Stimulated activated CD4-positive, alpha-beta T cell treated with anti-CD3 and anti-CD28 coated beads, Interleukin-4, amount 100 ng/mL, for 4 hours (primary cell): ENCODE results near the gene ALOX5.

Experiments used
- DNase-seq, 2 experiments: peaks; one replicate each; pipeline ENCODE4 v3.0.0-alpha.2; 2020

ALOX5 gene

DNA sequence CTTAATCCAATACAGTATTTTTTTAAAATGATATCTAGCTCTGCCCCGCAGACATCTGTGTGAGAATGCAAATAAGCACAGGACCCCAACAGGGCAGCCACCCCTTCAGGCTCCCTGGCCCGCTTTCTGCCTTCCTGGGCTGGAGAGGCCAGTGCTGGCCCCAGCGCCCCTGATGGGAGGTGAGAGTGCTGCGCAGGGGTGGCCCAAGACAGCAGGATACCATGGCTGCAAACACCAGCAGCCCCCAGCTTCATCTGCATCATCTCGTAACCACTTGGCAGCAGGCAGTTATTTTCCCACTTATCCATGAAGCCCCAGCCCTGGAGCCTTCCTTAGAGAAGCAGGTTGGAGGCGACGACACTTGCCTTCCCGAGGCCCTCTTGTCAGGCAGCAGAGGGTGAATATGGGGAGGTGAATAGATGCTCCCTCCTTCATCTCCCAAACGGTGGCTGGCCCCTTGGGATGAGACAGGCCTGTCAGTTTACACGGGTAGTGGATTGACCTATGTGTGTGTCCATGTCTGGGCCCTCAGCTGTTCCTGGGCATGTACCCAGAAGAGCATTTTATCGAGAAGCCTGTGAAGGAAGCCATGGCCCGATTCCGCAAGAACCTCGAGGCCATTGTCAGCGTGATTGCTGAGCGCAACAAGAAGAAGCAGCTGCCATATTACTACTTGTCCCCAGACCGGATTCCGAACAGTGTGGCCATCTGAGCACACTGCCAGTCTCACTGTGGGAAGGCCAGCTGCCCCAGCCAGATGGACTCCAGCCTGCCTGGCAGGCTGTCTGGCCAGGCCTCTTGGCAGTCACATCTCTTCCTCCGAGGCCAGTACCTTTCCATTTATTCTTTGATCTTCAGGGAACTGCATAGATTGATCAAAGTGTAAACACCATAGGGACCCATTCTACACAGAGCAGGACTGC lies 71.2 kb downstream of the ALOX5 start:
- no peak for DNase-seq

DNA sequence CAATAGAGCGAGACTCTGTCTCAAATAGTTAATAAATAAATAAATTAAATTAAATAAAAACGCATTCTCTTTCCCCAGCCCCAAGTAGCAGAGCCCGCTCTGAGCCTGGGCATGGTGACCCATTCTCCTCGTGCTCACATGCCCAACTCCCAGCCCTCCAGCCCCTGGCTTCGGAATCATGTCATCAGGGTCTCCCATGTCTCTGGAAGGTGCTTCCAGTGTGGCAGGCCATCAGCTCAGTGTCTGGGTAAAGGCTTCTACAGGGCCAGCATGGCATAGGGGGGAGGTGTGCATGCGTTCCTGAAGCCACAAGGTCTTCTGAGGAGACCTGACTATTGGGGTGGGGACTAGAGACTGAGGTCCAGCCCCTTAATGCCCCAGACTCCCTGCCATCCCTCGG lies 72.8 kb downstream of the ALOX5 start:
- DNase-seq = no peak

DNA sequence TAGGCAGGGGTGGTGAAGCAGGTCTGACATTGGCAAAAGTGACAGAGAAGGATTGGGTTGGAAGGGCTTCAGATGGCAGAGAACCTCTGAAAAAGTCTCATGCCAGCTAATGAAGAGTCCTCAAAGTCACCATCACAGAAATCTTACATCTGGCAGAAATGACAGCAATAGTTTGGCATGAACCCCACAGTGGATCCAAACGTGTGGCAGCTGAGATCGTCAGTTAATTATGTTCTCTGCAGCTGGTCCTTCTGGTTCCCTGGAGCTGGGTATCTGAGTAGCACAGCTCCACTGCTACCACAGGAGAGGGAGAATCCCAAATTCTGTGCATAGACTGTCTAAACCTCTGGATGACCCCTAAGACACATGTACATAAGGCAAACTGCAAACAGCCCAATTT lies 73.4 kb downstream of the ALOX5 start:
- DNase-seq = no peak

DNA sequence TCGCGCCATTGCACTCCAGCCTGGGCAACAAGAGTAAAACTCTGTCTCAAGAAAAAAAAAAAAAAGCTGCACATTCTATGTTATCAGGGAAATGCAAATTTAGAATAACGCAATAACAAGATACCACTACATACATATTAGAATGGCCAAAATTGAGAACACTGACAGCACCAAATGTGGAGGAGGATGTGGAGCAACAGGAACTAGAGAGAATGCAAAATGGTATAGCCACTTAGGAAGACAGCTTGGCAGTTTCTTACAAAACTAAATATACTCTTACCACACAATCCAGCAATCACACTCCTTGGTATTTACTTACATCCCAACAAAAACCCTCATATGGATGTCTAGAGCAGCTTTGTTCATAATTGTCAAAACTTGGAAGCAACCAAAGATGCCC lies 76.8 kb downstream of the ALOX5 start:
- no peak for DNase-seq

DNA sequence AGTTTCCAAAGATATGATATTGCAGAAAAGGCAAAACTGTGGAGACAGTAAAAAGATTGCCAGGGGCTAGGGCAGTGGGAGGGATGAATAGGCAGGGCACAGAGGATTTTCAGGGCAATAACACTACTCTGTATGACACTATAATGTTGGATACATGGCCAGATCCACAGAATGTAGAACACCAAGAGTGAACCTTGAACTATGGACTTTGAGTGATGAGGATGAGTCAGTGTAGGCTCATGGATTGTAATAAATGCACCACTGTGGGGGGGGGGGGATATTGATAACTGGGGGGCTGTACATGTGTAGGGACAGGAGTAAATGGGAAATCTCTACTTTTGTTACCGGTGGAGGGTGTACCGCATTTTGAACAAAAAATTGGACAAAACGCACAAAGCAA lies 77.4 kb downstream of the ALOX5 start:
- DNase-seq = no peak

DNA sequence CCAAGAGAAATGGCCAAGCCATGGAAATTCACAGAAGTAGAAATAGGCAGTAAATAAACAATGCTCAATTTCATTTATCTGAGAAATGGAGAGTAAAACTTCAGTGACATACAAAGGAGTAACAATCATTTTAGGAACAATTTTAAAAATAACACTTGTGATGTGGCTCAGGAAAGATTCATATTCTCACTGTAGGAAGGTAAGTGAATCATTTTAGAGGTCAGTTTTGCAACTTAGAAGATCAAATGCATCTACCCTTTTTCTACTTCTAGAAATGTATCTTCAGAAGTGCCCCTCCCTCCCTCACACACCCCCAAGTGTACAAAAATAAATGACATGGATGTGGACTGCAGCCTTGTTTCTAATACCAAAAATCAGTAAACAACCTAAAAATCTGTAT lies 78.3 kb downstream of the ALOX5 start:
- no peak for DNase-seq

DNA sequence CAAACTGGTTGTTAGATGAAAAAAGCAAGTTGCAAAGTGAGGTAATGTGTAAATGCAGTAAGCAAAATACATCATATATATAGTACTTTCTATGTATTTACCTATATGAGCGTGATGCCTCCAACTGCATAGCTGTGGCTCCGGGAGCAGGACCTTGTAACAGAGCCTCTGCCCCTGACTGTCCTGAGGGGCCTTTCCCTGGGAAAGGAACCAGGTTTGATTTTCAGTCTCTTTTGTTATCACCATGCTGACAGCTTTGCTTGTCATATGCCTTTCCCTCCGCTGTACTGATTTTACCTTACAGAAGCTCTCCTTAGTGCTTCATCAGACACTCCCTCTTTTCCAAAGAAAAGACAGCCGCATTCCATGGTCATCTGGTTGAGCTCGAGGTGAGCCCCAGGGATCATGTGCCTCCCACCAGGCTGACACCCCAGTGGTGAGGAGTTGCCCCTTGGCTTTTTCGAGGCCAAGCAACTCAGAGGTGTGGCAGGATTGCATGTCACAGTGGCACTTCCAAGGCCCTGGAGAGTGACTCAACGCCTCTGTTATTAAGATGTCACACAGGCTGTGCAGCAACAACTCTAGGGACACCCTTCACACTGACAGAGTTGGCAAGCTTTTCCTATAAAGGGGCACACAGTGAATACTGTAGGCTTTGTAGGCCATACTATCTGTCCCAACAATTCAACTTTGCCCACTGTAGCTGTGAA lies 78.9 kb downstream of the ALOX5 start:
- no peak for DNase-seq

DNA sequence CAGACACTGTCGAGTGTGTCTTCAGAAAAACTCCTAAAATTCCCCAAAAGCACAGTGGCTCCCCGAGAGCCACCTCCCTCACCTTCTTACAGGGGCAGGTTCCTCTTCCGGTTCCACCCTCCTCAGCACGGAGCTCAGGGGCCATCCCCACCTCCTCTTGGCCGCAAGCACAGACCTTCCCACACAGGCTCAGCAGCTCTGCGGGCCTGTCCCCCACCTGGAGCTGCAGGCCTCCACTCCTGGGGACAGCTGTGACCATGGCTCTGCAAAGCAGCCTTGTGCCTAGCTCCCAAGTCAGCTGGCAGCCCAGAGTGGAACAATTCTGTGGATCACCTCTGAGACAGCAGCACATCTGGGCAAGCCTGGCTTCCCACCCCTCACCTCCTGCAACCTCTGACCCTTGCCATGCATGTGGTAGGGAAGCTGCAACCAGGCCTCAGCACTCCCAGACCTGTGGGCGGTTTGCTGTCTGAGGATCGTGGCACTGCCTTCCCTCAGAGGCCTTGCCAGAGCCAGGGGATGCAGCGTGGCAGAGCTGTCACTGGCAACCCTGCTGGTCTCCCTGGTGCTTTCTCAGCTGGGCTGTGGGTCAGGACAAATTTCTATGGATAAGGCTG lies 79.7 kb downstream of the ALOX5 start:
- no peak for DNase-seq

DNA sequence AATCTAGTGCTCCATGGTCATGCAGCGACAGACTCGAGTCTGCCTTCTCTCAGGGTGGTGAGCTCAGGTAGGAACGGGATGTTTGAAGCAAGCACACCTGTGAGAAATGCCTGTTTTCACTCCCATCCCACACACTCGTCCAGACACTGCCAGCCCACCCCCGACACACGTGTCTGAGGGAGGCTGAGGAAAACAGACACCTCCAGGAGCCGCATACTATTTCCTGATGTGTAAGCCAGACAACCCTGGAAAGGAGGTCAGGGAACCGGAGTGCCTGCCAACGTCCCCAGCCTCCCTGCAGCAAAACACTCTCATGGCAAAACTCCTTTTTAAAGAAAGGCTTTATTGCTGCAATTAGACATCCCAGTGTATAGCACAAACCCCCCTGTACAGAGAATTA lies 80.2 kb downstream of the ALOX5 start:
- no peak for DNase-seq

DNA sequence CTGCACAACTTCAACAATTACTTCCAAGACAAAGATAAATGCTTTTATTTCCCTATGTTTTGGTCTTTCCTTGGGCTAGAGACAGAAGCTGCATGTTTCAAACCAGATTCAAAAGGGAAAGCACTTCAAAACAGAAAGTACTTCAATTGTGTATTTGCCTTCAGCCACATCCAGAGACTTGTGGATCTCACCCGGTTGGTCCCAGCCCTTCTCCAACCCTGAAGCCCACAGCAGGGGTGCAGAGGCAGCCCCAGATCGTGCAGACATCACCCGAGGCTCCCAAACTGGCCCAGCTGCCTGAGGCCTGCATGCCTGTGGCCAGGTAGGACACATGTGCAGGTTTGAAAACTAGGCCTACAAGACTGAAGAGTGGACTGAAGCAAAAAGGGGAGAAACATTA lies 80.8 kb downstream of the ALOX5 start:
- DNase-seq = no peak

DNA sequence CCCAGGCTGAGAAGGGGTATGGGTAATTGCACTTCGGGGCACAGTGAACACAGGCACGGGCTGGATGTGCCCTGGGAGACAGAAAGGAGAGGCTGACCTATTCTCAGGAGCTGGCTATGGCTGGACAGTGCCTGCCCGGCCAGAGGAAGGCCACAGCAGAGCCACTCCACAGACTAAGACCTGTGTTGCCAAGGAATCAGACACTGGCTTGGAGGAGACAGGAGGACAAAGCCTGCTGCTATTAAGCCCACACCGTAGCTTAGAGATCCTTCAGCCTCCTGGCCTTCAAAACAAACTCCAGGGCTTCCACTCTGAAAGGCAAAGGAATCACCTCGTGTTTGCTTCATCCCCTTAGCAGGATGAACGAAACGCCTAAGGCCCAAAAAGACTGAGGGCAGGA lies 82.2 kb downstream of the ALOX5 start:
- DNase-seq = no peak

DNA sequence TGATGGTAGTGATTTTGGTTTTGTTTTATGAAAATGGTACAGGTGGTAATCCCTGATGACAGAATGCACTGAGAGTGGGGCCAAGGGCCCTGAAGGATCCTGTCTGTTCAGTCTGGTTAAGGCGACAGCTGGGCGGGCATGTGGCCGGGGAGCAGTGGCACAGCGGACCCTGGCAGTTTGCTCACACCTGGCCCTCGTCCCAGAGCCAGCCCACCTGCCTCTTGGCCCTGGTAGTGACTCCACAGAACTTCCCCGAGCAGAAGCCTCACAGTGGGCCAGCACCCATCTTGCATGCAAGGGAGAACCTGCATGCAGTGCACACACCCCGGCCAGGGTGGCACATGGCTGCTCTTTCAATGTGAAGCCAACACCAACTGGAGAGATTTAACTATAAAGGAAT lies 82.8 kb downstream of the ALOX5 start:
- DNase-seq = no peak

DNA sequence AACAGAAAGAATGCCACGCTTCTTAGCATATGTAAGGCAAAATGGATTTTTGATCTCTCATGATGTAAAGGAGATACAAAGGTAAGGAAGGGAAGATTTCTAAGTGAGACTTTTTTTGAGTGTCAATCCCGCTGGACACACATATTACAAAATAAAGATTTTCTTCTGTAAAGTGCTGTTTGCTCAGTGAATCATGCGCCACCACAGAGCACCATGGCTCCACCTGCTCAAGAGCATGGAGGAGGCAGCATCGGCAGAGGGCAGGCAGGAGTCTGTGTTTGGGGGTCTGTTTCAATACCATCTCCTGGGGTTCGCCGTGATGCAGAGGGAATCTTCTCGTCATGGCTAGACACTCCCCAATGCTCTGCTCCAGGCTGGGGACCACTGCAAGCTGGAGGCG lies 83.5 kb downstream of the ALOX5 start:
- no peak for DNase-seq

DNA sequence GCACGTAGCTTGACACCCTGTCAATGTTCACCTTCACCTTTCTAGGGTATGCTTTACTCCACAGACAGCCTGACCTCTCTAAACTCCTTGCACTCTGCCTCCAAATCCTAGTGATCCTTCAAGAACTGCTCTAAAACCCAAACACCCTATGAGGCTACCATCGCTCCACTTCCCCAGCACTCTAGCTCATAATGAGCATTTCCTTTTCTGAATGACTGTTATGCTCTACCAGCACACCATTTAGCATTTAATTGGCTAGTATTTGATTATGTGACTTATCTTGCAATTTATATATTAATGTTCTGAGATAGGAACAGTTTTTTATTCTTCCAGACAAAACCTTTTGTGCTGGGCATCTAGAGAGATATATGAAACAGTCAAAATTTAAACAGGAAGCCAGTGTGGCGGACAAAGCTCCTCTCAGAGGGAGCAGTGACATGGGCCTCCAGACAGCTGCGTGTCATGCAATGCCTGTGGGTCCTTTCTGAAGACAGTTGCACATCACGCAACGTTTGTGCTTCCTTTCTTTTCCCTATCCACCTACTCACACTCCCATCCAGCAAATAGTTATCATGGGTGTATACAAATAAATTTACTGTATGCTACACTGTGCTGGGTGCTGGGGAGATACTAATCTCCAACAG lies 86.3 kb downstream of the ALOX5 start:
- DNase-seq = no peak

DNA sequence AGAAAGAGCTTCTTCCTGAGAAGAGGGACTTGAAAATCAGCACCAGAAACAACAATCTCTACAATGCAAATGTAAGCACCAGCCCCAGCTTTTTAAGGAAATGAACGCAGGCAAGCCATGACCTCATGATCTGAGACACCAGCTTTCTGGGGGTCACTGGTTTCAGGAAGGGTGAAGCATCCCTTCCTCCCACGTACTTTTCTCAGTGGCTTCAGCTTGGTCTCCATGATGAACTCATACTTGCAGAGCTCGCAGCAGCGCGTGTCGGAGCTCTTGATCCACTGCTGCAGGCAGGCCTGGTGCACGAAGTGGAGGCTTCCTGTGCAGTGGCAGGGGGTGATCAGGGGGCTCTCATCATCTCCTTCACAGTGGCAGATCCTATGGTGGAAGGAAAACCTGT lies 87.0 kb downstream of the ALOX5 start:
- no peak for DNase-seq

DNA sequence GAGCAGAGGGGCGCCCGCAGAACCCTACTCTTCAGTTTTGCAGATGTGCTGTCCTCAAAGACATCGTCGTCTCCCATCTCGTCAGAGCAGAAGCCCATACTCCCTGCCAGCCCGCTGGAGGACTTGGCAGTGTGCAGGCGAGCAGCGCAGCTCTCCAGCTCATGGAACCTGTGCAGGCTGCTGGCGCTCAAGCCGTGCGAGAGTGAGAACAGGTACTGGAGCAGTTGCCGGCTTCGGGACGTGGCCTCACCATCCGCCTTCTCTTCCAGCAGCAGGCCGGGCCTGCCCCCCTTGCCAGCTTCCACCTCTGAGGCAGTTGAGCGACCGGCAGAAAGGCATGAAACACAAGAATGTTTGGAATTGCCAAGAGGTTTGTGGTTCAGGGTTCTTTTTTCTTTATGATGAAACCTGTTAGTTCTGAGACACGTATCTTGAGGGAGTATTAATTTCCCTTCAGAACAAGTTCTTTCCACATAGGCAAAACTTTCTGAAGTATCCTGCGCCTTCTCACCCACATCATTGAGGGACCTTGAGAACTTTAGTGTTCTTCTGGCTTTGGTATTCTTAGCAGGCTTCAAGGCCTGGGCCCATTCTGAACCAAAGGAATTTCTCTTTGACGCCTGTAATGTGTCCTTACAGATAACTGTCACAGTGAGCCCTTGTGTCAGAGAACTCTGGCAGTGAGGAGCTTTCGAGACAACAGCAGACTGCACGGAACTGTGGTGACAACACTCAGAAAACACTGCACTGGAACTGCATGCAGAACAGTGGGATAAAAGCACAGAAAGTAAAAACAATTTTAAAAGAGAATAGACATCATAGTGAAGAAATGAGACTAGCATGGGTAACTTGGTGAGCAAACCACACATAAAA lies 89.5 kb downstream of the ALOX5 start:
- DNase-seq = no peak

DNA sequence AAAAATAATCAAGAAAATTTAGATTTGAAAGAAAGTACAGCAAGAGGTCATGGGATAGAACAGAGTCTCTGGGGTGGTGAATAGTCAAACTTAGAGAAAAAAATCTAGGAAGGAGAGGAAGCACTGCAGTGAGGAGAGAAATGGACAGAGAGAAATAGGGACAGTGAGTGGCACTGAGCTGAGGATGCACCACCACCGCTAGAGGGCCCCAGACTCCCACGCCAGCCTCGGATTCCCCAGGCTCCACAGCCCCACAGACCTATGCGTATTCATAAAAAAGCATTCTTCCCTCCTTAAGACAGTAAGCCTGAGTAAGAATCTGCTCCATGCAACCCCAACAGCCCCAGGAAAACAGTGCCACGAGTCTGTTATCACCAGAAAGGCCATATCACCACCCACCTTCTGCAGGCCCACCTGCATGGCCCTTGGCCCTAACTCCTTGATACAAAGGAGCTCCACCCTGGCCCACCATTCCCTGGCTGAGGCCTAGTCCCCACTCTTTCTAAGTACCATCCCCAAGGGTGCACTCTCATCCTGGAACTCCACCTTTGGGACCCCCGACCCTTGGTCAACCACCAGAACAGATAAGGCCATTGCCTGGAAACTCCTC lies 91.0 kb downstream of the ALOX5 start:
- peak; percentile 62 to 72 for DNase-seq

DNA sequence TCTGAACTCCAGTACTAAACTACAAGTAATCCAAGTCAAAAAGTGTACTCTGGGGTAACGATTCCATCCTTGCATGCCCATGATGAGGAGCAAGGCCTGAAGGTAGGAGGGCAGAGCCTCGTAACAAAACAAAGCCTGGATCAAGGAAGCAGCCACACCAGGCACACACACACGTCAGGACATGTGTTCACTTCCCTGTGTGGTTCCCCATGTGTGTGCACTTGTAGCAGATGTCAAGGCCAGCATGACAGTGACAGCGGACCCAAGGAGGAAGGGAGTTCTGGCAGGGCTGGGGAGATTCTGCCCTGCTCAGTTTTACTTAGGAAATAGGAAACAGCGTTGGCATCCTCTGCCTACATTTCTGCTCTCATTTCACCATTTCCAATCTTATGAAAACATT lies 92.8 kb downstream of the ALOX5 start:
- no peak for DNase-seq

DNA sequence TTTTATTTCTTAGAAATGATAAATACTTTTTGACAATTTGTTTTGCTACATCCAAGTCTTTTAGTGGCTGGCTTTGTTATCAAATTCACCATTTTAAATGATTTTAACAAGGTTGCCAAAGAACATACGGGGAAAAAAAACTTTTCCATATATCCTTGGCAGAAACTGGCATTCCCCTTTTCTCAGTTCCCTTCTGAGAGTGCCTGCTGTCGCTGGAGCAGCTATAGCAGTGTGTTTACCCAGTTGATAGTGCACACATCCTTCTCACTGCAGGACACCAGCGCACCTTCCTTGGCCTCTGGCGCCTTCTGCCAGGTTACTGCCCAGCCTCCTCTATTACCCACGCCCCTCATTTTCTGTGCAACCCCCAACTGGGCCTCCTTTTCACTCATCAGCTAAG lies 94.1 kb downstream of the ALOX5 start:
- no peak for DNase-seq

DNA sequence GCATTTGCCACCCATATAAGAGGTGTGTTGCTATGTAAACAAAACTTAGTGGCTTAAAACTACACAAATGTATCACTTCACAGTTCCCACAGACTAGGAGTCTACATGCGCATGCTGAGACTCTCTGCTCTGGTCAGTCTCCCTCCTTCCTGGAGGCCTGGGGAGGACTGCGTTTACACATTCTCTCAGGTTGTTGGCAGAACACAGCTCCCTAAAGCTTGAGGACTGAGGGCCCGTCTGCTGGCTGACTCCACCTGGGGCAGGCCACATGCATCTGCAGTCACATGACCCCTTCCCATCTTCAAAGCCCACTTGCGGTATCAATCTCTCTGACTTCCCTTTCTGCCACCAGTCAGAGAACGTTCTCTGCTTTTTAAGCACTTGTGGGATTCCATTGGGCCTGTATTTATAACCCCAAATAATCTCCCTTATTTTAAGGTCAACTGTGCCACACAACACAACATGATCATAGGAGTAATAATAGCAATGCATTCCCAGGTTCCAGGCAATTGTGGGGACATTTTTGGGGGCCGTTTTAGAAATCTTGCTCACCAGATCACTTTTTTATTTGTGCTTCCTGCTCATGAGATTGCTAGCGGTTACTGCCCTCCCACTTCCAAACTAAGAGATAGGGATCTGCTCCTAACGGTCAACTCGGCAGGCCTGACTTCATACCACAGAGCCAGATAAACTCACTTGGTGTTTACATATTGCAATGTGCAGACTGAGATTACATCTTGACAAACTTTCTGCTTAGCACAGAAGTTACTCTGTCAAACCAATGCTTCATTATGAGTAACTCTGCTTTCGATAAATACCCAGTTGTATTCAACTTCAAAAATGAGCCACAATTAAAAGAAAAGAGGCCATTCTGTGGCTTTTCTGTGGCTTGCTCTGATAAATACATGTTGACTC lies 96.3 kb downstream of the ALOX5 start:
- DNase-seq = peak in 1 of 2 experiments; percentile 34

DNA sequence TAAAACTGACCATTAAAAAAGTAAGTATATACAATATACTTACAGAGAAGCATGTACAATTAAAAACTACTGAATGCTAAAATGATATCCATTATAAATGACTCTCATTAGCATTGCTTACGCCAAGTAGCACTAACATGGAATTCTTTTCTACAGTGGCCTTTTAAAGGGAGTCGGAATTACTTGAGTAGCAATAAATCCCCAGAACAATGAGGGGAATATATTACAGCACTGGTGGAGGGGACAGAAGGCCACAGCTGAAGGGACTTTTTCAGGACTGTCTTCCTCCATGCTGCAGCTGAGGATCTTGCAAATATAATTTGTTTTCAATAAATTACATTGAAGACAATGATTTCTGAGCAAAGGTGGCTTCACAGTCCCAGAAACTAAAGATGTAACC lies 97.0 kb downstream of the ALOX5 start:
- DNase-seq = no peak
